GM12891 (cell line): Measurements from ENCODE around the gene MX2.

Experiments
- PAX5 ChIP-seq: IDR thresholded peaks from 2 replicates; pipeline ENCODE4 v1.6.1; 2011; ENCODE audit warnings: low read length, moderate library complexity, mild to moderate bottlenecking; ENCODE audit not compliant: insufficient read depth, severe bottlenecking
- POLR2A ChIP-seq: IDR thresholded peaks from 2 replicates; pipeline ENCODE4 v1.6.1; 2011; ENCODE audit warnings: low read depth, low read length, control low read depth
- POLR2AphosphoS5 ChIP-seq: IDR thresholded peaks from 2 replicates; pipeline ENCODE4 v1.6.1; 2011; ENCODE audit warnings: low read depth, low read length, control low read depth
- POU2F2 ChIP-seq: IDR thresholded peaks from 2 replicates; pipeline ENCODE4 v1.6.1; 2011; ENCODE audit warnings: low read depth, mild to moderate bottlenecking, control low read depth, low read length, moderate library complexity
- SPI1 ChIP-seq: IDR thresholded peaks from 2 replicates; pipeline ENCODE4 v1.6.1; 2011; ENCODE audit warnings: low read depth, low read length, control low read depth
- TAF1 ChIP-seq: IDR thresholded peaks from 2 replicates; pipeline ENCODE4 v1.6.1; 2011; ENCODE audit warnings: low read depth, low read length, control low read depth

DNA sequence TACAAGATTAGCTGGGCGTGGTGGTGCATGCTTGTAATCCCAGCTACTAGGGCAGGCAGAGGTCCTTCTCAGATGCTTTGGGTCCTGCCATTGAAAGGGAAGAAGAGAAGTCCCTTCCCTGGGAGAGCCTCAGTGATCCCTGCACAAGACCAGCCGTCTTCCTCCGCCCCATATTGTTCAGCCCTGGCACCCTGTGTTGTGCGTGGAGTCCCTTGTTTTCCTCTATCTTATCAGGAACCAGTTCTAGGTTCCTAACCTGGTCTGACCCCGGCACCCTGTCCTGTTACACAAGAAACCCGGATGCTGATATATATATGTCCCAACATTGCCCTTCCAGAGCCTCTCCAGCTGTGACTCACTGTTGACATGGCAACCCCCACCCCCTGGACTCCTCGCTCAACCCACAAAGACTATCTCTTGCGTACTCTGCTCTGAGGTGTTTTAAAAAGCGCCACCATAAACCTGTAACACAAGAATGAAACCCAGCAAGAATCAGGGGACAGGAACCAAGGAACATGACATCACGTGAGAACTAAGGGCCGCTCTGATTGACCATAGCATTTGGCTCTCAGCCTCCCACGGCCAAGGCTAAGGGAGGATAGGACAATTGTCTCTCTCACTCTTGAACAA lies 4.8 kb downstream of the MX2 start:
- TF ChIP-seq POLR2AphosphoS5, result peak; percentile 60; the same call in 1 of the 2 replicates
- peak; percentile 76 for TF ChIP-seq POLR2A
- no peak for TF ChIP-seq SPI1
- TF ChIP-seq TAF1, result no peak
- TF ChIP-seq PAX5, result no peak
- no peak for TF ChIP-seq POU2F2
